ENCODE measurements around the gene OXTR.

- no peak for TF ChIP-seq POLR2A (IDR thresholded peaks at IDR 0.05; ENCODE audit: low read depth, low read length)
- no peak for TF ChIP-seq BHLHE40 (IDR thresholded peaks at IDR 0.05; ENCODE audit: low read depth, low read length)
- TF ChIP-seq CTCF (conservative IDR thresholded peaks at IDR 0.05; ENCODE audit: low read depth, low read length) = no peak
- TF ChIP-seq RFX5 (IDR thresholded peaks at IDR 0.05; ENCODE audit: low read depth, low read length) = no peak
- TF ChIP-seq USF2 (IDR thresholded peaks at IDR 0.05; ENCODE audit: low read depth, low read length) = no peak
- no peak for TF ChIP-seq MXI1 (IDR thresholded peaks at IDR 0.05; ENCODE audit: borderline replicate concordance, low read depth, low read length)
- no peak for TF ChIP-seq MAFK (IDR thresholded peaks at IDR 0.05; ENCODE audit: low read depth, low read length)
- TF ChIP-seq CEBPB (IDR thresholded peaks at IDR 0.05; ENCODE audit: low read depth, low read length) = no peak
- no peak for TF ChIP-seq MAZ (IDR thresholded peaks at IDR 0.05; ENCODE audit: borderline replicate concordance, low read depth, low read length)
- TF ChIP-seq ELK1 (IDR thresholded peaks at IDR 0.05; ENCODE audit: borderline replicate concordance, low read depth, low read length) = no peak
- no peak for TF ChIP-seq SMC3 (IDR thresholded peaks at IDR 0.05; ENCODE audit: low read depth, low read length)
- no peak for TF ChIP-seq RCOR1 (IDR thresholded peaks at IDR 0.05; ENCODE audit: insufficient replicate concordance, low read length)
- TF ChIP-seq NFE2L2 (IDR thresholded peaks at IDR 0.05; ENCODE audit: low read depth, low read length) = no peak
These were observed 31.6 kb downstream of the OXTR start for GRCh38 chr3:8737823-8738222.

Data from IMR-90 (cell line).